Neural progenitor cell (in vitro differentiated cells): ENCODE data around the gene ARPC4.

Source experiments
- CTCF ChIP-seq: fragments of 200-600 bp; sonication (generic); IDR thresholded peaks from 2 replicates; pipeline ENCODE4 v1.5.1; 2017; ENCODE audit warnings: antibody characterized with exemption, mild to moderate bottlenecking
- EZH2 ChIP-seq: fragments of 200-600 bp; sonication (generic); IDR thresholded peaks from 2 replicates; pipeline ENCODE4 v1.6.1; 2017; ENCODE audit warnings: antibody characterized with exemption, mild to moderate bottlenecking, moderate library complexity

- TF ChIP-seq EZH2 = no peak
- no peak for TF ChIP-seq CTCF
Observed at GRCh38 chr3:9846931-9847488, 54.1 kb downstream of the ARPC4 start.
